Measurements from ENCODE around the gene DDT.
"Not testable (repeated sequence)": the region's sequence is repeated elsewhere in the genome, so short reads cannot be mapped to it uniquely, and the experiment has no call there.

Gene DDT

GRCh38 chr22:24002851-24003250, 28.6 kb upstream of the DDT start:
- Histone ChIP-seq H3K4me1 (ENCODE audit: insufficient read depth, low read length) (peaks cover 4% of the 10 kb centered on the region; the same call in 1 of the 2 replicates), H3K9ac (ENCODE audit: low read depth, low read length) (no peak overlapping the region), H3K9me3 (ENCODE audit: control insufficient read depth, insufficient read depth, low read length) (no peaks in the 10 kb centered on the region), H3K36me3 (ENCODE audit: insufficient read depth, low read length) (no peaks in the 10 kb centered on the region)

- no peak overlapping the region for H3K9ac ChIP-seq (ENCODE audit: low read depth, low read length)
- no peaks in the 10 kb centered on the region for H3K9me3 ChIP-seq (ENCODE audit: control insufficient read depth, insufficient read depth, low read length)
- no peaks in the 10 kb centered on the region for H3K36me3 ChIP-seq (ENCODE audit: insufficient read depth, low read length)
- peaks cover 4% of the 10 kb centered on the region; the same call in 1 of the 2 replicates for H3K4me1 ChIP-seq (ENCODE audit: insufficient read depth, low read length)
These were observed 28.0 kb upstream of the DDT start for GRCh38 chr22:24002272-24002671.

- Histone ChIP-seq H3K4me1 (ENCODE audit: insufficient read depth, low read length) (peaks cover 4% of the 10 kb centered on the region; the same call in 1 of the 2 replicates), H3K9me3 (ENCODE audit: control insufficient read depth, insufficient read depth, low read length) (no peaks in the 10 kb centered on the region), H3K36me3 (ENCODE audit: insufficient read depth, low read length) (no peaks in the 10 kb centered on the region), H3K9ac (ENCODE audit: low read depth, low read length) (no peak overlapping the region)
These were observed 27.1 kb upstream of the DDT start for GRCh38 chr22:24001314-24001713.

GRCh38 chr22:23999779-24000178, 25.5 kb upstream of the DDT start:
- H3K9me3 ChIP-seq (ENCODE audit: control insufficient read depth, insufficient read depth, low read length); H3K4me1 ChIP-seq (ENCODE audit: insufficient read depth, low read length); H3K9ac ChIP-seq (ENCODE audit: low read depth, low read length); H3K36me3 ChIP-seq (ENCODE audit: insufficient read depth, low read length): not testable (repeated sequence)

GRCh38 chr22:23997092-23997491, 22.9 kb upstream of the DDT start:
- Histone ChIP-seq H3K9me3 (ENCODE audit: control insufficient read depth, insufficient read depth, low read length) (no peaks in the 10 kb centered on the region), H3K4me1 (ENCODE audit: insufficient read depth, low read length) (peaks cover 4% of the 10 kb centered on the region; the same call in 1 of the 2 replicates), H3K9ac (ENCODE audit: low read depth, low read length) (no peak overlapping the region), H3K36me3 (ENCODE audit: insufficient read depth, low read length) (no peaks in the 10 kb centered on the region)

- H3K4me1 ChIP-seq (ENCODE audit: insufficient read depth, low read length); H3K9me3 ChIP-seq (ENCODE audit: control insufficient read depth, insufficient read depth, low read length); H3K36me3 ChIP-seq (ENCODE audit: insufficient read depth, low read length); H3K9ac ChIP-seq (ENCODE audit: low read depth, low read length): not testable (repeated sequence)
These were observed 19.4 kb upstream of the DDT start for GRCh38 chr22:23993581-23994177.

- not testable (repeated sequence) for H3K9me3 ChIP-seq (ENCODE audit: control insufficient read depth, insufficient read depth, low read length); H3K36me3 ChIP-seq (ENCODE audit: insufficient read depth, low read length); H3K9ac ChIP-seq (ENCODE audit: low read depth, low read length); H3K4me1 ChIP-seq (ENCODE audit: insufficient read depth, low read length)
These were observed 18.8 kb upstream of the DDT start for GRCh38 chr22:23993080-23993479.

GRCh38 chr22:23989583-23990244, 15.5 kb upstream of the DDT start:
- H3K36me3 ChIP-seq (ENCODE audit: insufficient read depth, low read length); H3K9me3 ChIP-seq (ENCODE audit: control insufficient read depth, insufficient read depth, low read length); H3K9ac ChIP-seq (ENCODE audit: low read depth, low read length); H3K4me1 ChIP-seq (ENCODE audit: insufficient read depth, low read length): not testable (repeated sequence)

- H3K9me3 ChIP-seq (ENCODE audit: control insufficient read depth, insufficient read depth, low read length); H3K9ac ChIP-seq (ENCODE audit: low read depth, low read length); H3K4me1 ChIP-seq (ENCODE audit: insufficient read depth, low read length); H3K36me3 ChIP-seq (ENCODE audit: insufficient read depth, low read length): not testable (repeated sequence)
These were observed 12.4 kb upstream of the DDT start for GRCh38 chr22:23986538-23987178.

- not testable (repeated sequence) for H3K9me3 ChIP-seq (ENCODE audit: control insufficient read depth, insufficient read depth, low read length); H3K4me1 ChIP-seq (ENCODE audit: insufficient read depth, low read length); H3K9ac ChIP-seq (ENCODE audit: low read depth, low read length); H3K36me3 ChIP-seq (ENCODE audit: insufficient read depth, low read length)
These were observed 11.8 kb upstream of the DDT start for GRCh38 chr22:23986089-23986488.

GRCh38 chr22:23984430-23984829, 10.2 kb upstream of the DDT start:
- H3K9ac ChIP-seq (ENCODE audit: low read depth, low read length), result no peak overlapping the region
- no peaks in the 10 kb centered on the region for H3K9me3 ChIP-seq (ENCODE audit: control insufficient read depth, insufficient read depth, low read length)
- no peaks in the 10 kb centered on the region for H3K4me1 ChIP-seq (ENCODE audit: insufficient read depth, low read length)
- no peaks in the 10 kb centered on the region for H3K36me3 ChIP-seq (ENCODE audit: insufficient read depth, low read length)

- not testable (repeated sequence) for H3K9ac ChIP-seq (ENCODE audit: low read depth, low read length); H3K36me3 ChIP-seq (ENCODE audit: insufficient read depth, low read length); H3K9me3 ChIP-seq (ENCODE audit: control insufficient read depth, insufficient read depth, low read length); H3K4me1 ChIP-seq (ENCODE audit: insufficient read depth, low read length)
These were observed 6.3 kb upstream of the DDT start for GRCh38 chr22:23980567-23980966.

- H3K9me3 ChIP-seq (ENCODE audit: control insufficient read depth, insufficient read depth, low read length); H3K9ac ChIP-seq (ENCODE audit: low read depth, low read length); H3K36me3 ChIP-seq (ENCODE audit: insufficient read depth, low read length); H3K4me1 ChIP-seq (ENCODE audit: insufficient read depth, low read length): not testable (repeated sequence)
These were observed 5.5 kb upstream of the DDT start, which contains the start of gene GSTT2 for GRCh38 chr22:23979557-23980240. Gene GSTT2 (plus strand): TSS chr22:23980134.

- not testable (repeated sequence) for H3K36me3 ChIP-seq (ENCODE audit: insufficient read depth, low read length); H3K4me1 ChIP-seq (ENCODE audit: insufficient read depth, low read length); H3K9me3 ChIP-seq (ENCODE audit: control insufficient read depth, insufficient read depth, low read length); H3K9ac ChIP-seq (ENCODE audit: low read depth, low read length)
These were observed 3.1 kb upstream of the DDT start for GRCh38 chr22:23977304-23977703.

All from ES-I3 (cell line).